Mesodermal cell (in vitro differentiated cells): ENCODE data around the gene UCK1.
"Not testable (repeated sequence)": the region's sequence is repeated elsewhere in the genome, so short reads cannot be mapped to it uniquely, and the experiment has no call there.

Experiments
- H3K27ac ChIP-seq: 2 replicates; pipeline ENCODE4 v1.7.0; 2013; ENCODE audit warnings: mild to moderate bottlenecking, low read depth, low read length, moderate library complexity; ENCODE audit not compliant: severe bottlenecking
- H3K36me3 ChIP-seq: 2 replicates; pipeline ENCODE4 v1.7.1; 2013; ENCODE audit warnings: mild to moderate bottlenecking, low read length, moderate library complexity; ENCODE audit not compliant: control insufficient read depth, insufficient read depth
- H3K4me1 ChIP-seq: one replicate; pipeline ENCODE4 v1.7.1; 2013; ENCODE audit warnings: mild to moderate bottlenecking, low read length; ENCODE audit not compliant: insufficient read depth, control insufficient read depth, poor library complexity, severe bottlenecking
- H3K4me3 ChIP-seq: 2 replicates; pipeline ENCODE4 v1.7.0; 2013; ENCODE audit warnings: low read length, control low read depth, mild to moderate bottlenecking; ENCODE audit not compliant: insufficient read depth, poor library complexity, severe bottlenecking; ENCODE audit errors: extremely low read depth
- H3K9me3 ChIP-seq: 2 replicates; pipeline ENCODE4 v1.7.1; 2013; ENCODE audit warnings: mild to moderate bottlenecking, low read length, moderate library complexity; ENCODE audit not compliant: control insufficient read depth
- WGBS, 2 experiments: methylation state at CpG; one replicate each; pipeline ENCODE4 v1.1.5; 2013; ENCODE audit warnings: missing lambda C conversion rate in 2 of 2; ENCODE audit not compliant: insufficient coverage in 2 of 2; 5-methylcytosine and 5-hydroxymethylcytosine counted together

The UCK1 gene

GRCh38 chr9:131550465-131550864 lies 19.4 kb upstream of the UCK1 start:
- H3K36me3 ChIP-seq, H3K27ac ChIP-seq, H3K4me3 ChIP-seq, H3K9me3 ChIP-seq, H3K4me1 ChIP-seq: not testable (repeated sequence)
- WGBS, 2 experiments = 90 to 93% methylated on average over 8 of the region's 8 CpGs

- H3K36me3 ChIP-seq, H3K9me3 ChIP-seq, H3K4me3 ChIP-seq, H3K4me1 ChIP-seq, H3K27ac ChIP-seq: not testable (repeated sequence)
- WGBS, 2 experiments = 90 to 91% methylated on average over 7 to 10 of the region's 10 CpGs
Observed at GRCh38 chr9:131549186-131549585, 18.1 kb upstream of the UCK1 start.

- no peak overlapping the region for H3K27ac ChIP-seq
- H3K4me1 ChIP-seq = no peaks in the 10 kb centered on the region
- H3K4me3 ChIP-seq = no peak overlapping the region
- WGBS, 2 experiments = 48 to 59% methylated on average over 35 to 38 of the region's 49 CpGs
- peaks cover 18% of the 10 kb centered on the region for H3K9me3 ChIP-seq
- no peaks in the 10 kb centered on the region for H3K36me3 ChIP-seq
Observed at GRCh38 chr9:131546336-131547084, 15.4 kb upstream of the UCK1 start.

GRCh38 chr9:131545786-131546335 lies 14.8 kb upstream of the UCK1 start:
- Histone ChIP-seq H3K4me3 (no peak overlapping the region), H3K9me3 (peaks cover 18% of the 10 kb centered on the region), H3K36me3 (no peaks in the 10 kb centered on the region), H3K27ac (no peak overlapping the region), H3K4me1 (no peaks in the 10 kb centered on the region)
- WGBS, 2 experiments = 61 to 62% methylated on average over 10 to 26 of the region's 30 CpGs

- WGBS, 2 experiments = 75 to 79% methylated on average over 37 to 42 of the region's 50 CpGs
- Histone ChIP-seq H3K4me1 (no peaks in the 10 kb centered on the region), H3K36me3 (no peaks in the 10 kb centered on the region), H3K9me3 (peaks cover 18% of the 10 kb centered on the region), H3K27ac (no peak within 1 kb of the TSS), H3K4me3 (no peak within 1 kb of the TSS)
Observed at GRCh38 chr9:131545003-131545785, 14.1 kb upstream of the UCK1 start, which contains the start of gene PRRT1B. Gene PRRT1B (plus strand): TSS chr9:131545523. CDS start chr9:131545616, 93 bp downstream.

- Histone ChIP-seq H3K9me3 (peaks cover 18% of the 10 kb centered on the region), H3K4me1 (no peaks in the 10 kb centered on the region), H3K27ac (no peak overlapping the region), H3K4me3 (no peak overlapping the region), H3K36me3 (no peaks in the 10 kb centered on the region)
- 80 to 81% methylated on average over 2 to 3 of the region's 6 CpGs for WGBS, 2 experiments
Observed at GRCh38 chr9:131543141-131543540, 12.1 kb upstream of the UCK1 start.

- no peak overlapping the region for H3K27ac ChIP-seq
- no peaks in the 10 kb centered on the region for H3K4me1 ChIP-seq
- 90 to 94% methylated on average over 5 to 6 of the region's 7 CpGs for WGBS, 2 experiments
- no peak overlapping the region for H3K4me3 ChIP-seq
- no peaks in the 10 kb centered on the region for H3K36me3 ChIP-seq
- peaks cover 16% of the 10 kb centered on the region for H3K9me3 ChIP-seq
Observed at GRCh38 chr9:131539223-131539923, 8.3 kb upstream of the UCK1 start.

GRCh38 chr9:131537946-131538345 lies 6.9 kb upstream of the UCK1 start:
- 93 to 96% methylated on average over 13 to 15 of the region's 19 CpGs for WGBS, 2 experiments

GRCh38 chr9:131534721-131535237 lies 3.7 kb upstream of the UCK1 start:
- H3K36me3 ChIP-seq = peaks cover 5% of the 10 kb centered on the region
- H3K9me3 ChIP-seq = no peaks in the 10 kb centered on the region
- no peak overlapping the region for H3K27ac ChIP-seq
- 86 to 92% methylated on average over 1 to 4 of the region's 8 CpGs for WGBS, 2 experiments
- H3K4me1 ChIP-seq = peaks cover 5% of the 10 kb centered on the region
- H3K4me3 ChIP-seq = no peak overlapping the region

More at GRCh38 chr9:131537946-131538345, 6.9 kb upstream of the UCK1 start:
- H3K4me1 ChIP-seq = no peaks in the 10 kb centered on the region
- H3K4me3 ChIP-seq = no peak overlapping the region
- no peaks in the 10 kb centered on the region for H3K36me3 ChIP-seq
- H3K27ac ChIP-seq = no peak overlapping the region
- peaks cover 2% of the 10 kb centered on the region for H3K9me3 ChIP-seq

GRCh38 chr9:131530546-131530919 lies 530 bp downstream of the UCK1 start:
- WGBS, 2 experiments = 1 to 2% methylated on average over 25 to 27 of the region's 29 CpGs
- peaks cover 5% of the 10 kb centered on the region for H3K4me1 ChIP-seq
- peak overlapping the region; percentile 77 for H3K4me3 ChIP-seq
- H3K9me3 ChIP-seq = no peaks in the 10 kb centered on the region
- no peak overlapping the region for H3K27ac ChIP-seq
- peaks cover 45% of the 10 kb centered on the region for H3K36me3 ChIP-seq
